Activated CD4-positive, alpha-beta T cell treated with anti-CD3 and anti-CD28 coated beads, Interleukin-2, amount 50 U/mL, for 1 hour (primary cell): ENCODE data around the gene ENTPD5.
"Not testable (repeated sequence)": the region's sequence is repeated elsewhere in the genome, so short reads cannot be mapped to it uniquely, and the experiment has no call there.

ENCODE experiments used
- DNase-seq: peaks from one replicate; pipeline ENCODE4 v3.0.0-alpha.2; 2020

ENTPD5 gene

DNA sequence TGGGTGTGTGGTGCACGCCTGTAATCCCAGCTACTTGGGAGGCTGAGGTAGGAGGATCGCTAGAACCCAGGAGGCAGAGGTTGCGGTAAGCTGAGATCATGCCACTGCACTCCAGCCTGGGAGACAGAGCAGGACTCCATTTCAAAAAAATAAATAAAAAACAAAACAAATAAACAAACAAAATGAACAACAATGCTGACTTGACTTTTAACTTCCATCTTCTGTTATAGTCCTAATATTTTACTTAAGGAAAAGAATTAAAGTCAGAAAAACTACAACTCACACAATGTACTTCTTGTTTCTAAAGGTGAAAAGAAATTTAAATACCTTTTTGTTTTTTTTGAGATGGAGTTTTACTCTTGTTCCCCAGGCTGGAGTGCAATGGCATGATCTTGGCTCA is 13.4 kb downstream of the ENTPD5 start:
- not testable (repeated sequence) for DNase-seq

DNA sequence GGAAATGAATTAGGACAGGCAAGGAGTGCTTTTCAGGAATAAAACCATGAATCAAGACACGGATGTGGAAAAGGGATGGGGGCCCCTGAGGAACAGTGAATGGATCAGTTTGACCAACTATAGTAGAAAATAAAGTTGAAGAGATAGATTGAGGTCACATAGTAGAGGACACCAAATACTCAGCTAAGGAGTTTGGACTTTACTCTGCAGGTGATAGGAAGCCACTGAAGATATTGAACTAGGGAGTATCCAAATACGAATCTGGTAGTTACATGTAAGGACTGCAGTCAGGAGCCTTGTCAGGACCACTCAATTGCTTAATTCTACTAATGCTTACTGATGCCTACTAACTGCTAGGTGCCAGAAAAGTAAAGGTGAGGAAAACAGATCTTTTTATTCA is 20.4 kb downstream of the ENTPD5 start:
- DNase-seq, result no peak

DNA sequence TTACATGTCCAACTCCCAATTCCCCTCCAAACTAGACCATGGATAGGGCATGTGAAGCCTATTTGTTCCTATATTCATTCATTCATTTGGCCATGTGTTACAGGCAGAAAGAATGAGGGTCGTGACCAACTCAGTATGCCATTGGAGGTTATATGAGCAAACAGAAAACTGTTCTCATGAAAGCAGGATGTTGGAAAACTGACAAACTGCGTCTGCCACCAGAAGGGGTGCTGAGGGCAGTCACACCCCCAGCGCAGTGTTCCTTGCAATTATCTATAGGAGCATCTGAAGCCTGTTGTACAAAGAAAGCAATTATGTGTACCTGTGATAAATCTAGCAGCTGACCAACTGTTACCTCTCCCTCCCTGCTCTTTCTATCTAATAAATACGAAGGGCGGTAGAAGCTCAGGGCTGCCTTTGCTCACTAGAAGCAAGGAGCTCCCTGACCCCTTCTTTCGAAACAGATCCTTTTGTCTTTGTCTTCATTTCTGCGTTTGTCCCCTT is 21.1 kb downstream of the ENTPD5 start:
- DNase-seq, result no peak

DNA sequence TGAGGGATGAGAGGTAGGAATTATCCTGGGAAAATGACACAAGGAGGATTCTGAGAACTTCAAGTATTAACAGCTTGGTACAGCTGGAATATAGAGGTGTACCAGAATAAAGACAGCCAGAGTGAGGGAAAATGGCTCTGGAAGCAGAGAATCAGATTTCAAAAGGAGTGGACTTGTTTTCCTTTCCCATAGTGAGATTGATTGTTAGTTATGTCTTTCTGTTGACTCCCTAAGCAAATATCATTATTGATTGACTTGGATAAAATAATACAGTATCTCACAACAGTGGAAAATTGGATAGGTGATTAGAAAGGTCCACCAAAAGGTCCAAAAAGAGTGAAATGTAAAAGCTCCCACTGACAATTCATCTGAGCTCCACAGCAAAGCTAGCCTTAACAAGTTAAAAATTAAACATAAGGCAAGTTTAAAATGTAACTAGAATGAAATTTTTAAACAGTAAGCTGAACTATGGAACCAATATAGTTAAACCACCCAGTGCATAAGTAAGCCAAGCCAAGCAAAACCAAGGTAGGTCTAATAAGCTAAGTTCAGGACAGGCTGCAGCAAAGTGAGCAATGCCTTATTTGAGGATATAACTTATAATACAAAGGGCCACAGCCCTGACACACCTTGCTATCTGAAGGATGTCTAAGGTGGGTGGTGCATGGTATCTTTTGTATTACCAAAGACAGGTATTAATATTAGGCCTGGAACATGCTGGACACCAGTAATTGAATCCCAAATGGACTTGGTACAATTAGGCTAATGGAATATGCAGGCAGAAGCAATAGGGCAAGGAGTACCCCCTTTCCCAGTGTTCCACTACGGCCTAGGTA is 21.8 kb downstream of the ENTPD5 start:
- no peak for DNase-seq

DNA sequence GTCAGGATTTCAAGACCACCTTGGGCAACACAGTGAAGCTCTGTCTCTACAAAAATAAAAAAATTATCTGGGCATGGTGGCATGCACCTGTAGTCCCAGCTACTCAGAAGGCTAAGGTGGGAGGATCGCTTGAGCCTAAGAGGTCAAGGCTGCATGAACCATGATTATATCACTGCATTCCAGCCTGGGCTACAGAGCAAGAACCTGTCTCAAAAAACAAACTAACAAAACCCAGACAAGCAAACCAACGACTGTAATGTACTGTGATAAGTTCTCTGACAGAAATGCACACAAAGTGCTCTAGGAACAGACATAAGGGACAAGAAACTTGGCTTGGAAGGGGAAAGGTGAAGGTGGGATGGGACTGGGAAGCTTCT is 22.4 kb downstream of the ENTPD5 start:
- no peak for DNase-seq

DNA sequence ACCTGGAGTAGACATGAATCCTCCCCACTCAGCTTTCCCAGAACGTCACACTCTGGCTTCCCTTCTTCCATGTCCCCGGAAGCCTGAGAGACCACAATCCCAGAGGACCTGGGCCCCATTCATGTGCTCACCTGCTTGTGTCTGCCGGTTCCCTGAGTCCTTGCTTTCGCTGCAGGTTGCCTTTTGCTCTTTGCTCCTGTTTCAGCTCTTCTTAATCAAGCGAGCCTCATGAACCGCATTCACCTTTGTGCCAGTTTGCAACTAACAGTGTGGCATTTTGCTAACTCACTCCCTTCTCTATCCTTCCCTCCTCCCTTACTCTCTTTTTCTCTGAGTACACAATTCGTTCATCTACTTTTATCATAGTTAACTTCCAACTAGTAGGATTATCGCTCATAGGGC is 23.1 kb downstream of the ENTPD5 start:
- no peak for DNase-seq

DNA sequence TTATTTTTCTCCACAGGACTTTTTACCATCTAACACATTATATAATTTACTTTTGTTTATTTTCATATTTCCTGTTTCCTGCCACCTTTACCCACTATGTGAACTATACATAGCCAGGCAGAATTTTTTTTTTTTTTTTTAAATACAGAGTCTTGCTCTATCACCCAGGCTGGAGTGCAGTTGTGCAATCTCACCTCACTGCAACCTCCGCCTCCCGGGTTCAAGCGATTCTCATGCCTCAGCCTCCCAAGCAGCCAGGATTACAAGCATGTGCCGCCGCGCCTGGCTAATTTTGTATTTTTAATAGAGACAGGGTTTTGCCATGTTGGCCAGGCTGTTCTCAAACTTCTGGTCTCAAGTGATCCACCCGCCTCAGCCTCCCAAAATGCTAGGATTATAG is 24.2 kb downstream of the ENTPD5 start:
- DNase-seq, result not testable (repeated sequence)

DNA sequence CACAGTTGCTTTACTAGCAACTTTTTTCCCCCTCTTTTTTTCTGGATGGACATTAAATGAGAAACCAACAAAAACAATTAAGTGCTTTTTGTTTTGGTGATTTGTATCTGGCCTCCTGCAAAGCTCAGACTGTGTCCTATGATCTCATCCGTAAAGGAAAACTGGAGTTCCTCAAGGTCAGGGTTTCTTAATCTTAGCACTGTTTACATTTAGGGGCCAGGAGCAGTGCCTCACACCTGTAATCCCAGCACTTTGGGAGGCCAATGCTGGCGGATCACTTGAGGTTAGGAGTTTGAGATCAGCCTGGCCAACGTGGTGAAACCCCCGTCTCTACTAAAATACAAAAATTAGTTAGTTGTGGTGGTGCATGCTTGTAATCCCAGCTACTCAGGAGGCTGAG is 28.0 kb downstream of the ENTPD5 start:
- no peak for DNase-seq

DNA sequence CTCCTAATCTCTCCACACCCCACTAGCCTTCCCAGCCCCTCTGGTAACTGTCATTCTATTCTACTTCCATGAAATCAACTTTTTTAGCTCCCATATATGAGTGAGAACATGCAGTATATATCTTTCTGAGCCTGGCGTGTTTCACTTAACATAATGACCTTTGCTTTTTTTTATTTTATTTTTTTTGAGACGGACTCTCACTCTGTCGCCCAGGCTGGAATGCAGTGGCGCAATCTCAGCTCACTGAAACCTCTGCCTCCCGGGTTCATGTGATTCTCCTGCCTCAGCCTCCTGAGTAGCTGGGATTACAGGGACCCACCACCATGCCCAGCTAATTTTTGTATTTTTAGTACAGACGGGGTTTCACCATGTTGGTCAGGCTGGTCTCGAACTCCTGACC is 30.4 kb downstream of the ENTPD5 start:
- not testable (repeated sequence) for DNase-seq

DNA sequence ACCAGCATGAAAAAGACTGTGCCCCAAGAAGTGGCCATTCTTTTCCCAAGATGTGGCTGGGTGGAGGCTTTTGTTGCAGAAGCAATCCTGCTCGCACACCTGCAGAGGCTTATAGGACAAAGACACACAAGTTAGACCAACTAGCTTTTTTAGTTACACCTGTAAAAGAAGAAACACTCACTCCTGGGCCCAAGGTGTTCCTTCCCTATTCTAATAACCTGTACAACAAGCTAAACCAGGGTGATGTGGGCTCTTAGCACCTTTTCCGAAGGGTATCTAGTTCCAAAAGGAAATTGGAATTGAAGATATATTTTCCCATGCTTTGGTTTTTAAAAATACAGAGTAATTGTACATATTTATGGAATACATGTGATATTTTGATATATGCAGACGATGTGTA is 31.0 kb downstream of the ENTPD5 start:
- DNase-seq, result no peak

DNA sequence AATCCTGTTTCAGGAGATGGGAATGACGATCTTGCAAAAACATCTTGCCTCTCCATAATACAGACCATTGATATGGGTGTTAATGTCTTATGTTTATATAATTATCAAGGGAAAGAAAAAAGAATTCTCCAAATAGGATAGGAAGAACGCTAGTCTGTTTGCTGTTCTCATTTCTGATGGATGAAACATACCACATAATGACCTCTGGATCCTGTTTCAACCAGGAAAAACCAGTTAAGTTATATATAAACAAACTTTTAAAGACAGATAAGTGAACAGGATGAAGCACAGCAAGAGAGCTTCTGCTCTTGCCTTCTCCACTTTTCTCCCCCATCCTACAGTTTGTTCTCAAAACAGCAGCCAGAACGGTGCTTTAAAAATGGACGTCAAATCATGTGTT is 41.2 kb downstream of the ENTPD5 start:
- no peak for DNase-seq

DNA sequence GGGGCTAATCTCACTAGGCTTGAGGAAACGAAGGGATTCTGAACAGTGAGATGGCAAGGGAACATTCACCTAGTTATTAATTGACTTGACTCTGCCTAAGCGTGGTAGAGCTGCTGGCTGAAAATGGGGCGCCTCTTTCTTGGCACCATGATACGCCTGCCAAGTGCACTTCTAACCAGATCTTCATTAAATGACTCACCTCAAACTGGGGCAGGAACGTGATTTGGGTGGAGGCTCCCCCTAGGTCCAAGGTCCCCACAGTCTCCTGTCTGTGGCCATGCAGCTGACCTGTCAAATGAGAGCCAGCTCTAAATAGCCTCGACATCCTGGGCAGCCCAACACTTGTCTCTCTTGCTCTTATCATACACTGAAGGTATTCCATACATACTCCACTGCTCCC is 43.0 kb downstream of the ENTPD5 start:
- DNase-seq, result no peak

DNA sequence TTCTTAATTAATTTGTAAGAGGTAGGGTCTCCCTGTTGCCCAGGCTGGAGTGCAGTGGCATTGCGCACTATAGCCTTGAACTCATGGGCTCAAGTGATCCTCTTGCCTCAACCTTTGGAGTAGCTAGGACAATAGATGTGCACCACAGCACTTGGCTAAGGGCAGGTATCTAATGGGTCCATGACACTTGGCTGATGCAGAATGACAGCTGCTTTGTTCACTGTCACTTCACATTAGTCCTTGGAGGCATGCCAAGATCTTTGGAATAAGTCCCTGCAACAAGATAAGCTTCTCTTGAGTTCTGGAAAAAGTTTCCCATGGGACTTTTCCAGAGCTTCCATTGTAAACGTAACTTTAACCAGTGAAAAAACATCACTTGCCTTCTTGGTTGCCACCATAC is 45.6 kb downstream of the ENTPD5 start:
- no peak for DNase-seq

DNA sequence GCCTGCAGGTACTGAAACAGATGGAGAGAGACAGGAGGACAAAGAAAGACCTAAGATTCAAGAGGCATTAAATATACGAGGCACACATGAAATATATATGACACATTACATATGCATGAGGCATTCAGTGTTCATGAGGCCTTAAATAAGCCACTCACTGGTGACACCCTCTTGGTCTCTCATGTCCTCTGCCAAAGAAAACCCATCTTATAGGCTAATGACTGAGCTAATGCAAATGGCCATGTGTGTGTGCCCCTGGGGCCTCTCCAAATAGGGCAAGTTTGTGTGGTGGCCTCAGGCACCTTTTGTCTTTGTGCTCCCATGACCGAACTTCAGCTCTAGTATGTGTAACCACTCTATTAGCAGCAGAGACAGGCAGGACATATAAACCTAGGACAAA is 50.2 kb downstream of the ENTPD5 start:
- DNase-seq, result no peak

DNA sequence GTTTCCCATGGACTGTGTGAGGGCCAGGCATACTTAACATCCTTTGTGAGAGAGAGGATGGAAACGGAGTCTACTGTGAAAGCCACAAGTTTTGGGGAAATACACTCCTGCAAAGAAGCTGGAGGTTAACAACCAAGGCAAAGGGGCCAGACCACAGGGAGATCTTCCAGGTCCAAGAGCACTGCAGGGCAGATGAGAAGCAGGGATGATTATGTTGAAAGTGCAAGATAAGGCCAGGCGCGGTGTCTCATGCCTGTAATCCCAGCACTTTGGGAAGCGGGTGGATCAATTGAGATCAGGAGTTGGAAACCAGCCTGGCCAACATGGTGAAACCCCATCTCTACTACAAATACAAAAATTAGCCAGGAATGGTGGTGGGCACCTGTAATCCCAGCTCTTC is 53.9 kb downstream of the ENTPD5 start:
- DNase-seq, result no peak

DNA sequence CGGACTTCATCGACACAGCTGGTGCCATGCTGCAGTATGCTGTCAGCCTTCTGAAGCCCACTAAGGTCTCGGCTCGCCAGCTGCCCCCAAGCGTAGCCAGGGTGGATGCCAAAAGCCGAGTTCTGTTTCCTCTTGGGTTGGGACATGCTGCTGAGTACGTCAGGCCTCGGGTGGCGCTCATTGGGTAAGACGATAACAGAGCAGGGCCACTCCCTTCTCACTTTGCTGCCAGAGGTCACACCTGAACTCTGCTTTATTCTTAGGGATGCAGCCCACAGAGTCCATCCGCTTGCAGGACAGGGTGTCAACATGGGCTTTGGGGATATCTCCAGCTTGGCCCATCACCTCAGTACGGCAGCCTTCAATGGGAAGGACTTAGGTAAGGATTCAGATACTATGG is 57.9 kb downstream of the ENTPD5 start:
- DNase-seq, result no peak

DNA sequence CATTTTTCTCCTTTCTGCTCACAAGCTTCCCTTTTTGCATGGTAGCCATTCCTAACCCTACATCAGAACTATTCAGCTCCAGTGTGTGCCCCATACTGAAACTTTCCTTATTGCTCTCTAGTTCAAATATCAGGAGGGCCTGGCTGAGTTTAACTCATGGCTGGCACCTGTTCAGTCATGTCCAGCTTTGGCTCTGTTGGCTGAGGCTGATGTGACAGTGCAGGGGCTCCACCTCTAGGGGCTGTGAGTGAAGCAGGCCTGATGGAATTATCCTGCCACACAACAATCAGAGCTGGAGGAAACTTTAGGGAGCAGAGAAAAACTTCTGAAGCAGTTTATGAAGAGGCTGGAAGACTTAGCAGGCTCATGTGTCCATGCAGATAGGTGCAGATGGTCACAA is 60.5 kb downstream of the ENTPD5 start:
- no peak for DNase-seq

DNA sequence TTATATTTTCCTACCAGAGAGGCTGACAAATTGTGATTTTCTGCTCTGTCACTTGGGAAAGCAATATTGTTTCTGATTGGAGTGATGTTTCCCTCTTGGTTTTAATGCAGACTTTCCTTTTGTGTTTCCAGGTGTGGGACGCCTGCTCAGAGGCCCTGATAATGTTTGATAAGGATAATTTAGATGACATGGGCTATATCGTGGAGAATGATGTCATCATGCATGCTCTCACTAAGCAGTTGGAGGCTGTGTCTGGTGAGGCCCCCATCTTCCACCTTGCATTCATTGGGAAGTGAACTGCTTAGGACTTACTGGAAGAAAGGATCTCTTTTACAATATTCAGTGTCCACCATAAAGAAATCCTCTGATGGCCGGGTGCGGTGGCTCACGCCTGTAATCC is 63.4 kb downstream of the ENTPD5 start:
- DNase-seq, result no peak

DNA sequence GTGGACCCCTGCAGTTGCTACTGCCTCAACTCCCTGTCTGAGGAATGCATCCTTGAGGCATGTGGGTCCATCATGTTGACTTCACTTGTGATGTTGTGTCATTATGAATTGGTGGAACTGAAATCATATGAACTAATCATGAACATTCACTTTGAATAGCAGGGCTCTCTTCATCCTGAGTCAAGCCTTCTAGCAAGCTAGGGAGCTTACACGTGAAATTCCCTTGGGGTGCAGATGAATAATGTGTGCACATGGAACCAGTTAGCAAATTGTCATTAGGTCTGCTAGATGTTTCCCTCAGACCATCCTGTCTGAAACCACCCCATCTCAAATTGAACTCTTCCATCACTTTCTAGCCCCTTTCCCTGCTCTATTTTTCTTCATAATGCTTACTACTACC is 65.4 kb downstream of the ENTPD5 start:
- no peak for DNase-seq

DNA sequence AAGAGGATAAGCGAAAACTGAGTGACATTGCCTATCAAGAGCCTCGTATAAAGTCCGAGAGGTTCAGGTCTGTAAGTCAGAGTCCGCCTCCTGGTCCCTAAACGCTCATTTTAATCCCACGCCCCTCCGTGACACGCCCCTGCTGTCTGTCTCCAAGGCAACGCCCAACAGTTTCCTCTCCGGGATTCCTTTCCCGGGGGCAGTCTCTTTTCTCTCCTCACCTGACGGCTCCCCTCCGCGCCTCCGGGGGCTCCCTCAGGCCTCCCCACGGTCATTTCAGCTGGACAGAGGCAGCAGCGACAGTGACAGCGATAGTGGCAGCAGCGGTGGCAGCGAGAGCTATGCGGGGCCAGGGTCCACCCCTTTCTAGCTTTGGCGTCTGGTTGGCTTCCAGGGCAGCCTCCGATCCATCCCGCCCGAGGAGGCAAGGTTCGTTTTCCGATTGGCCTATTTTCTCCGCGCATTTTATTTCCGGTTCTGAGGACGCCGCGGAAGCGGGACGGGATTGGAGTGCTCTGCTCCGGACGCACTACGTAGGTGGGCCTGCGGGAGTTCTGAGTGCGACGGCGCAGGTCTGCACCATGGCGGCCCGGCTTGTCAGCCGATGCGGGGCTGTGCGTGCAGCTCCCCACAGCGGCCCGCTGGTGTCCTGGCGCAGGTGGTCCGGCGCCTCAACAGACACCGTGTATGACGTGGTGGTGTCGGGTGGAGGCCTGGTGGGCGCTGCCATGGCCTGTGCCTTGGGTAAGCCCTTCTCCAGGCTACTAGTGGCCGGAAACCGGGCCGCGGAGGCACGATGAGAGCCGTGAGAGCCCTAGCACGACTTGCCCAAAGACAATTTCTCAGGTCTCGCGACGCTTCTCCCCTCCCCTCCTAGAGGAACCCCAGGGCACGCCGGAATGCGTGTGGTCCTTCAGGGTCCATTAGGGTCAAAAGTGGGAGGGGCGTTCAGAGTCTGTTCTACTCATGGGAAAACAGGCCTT is 69.0 kb downstream of the ENTPD5 start, which contains the start of the genes COQ6 and FAM161B:
Gene COQ6, plus strand, starts transcription at position 551 of the 983 bp plus-strand sequence. Its CDS starts 31 bp downstream, at position 582.
Gene FAM161B, minus strand, starts transcription at position 343 of the 983 bp plus-strand sequence. Its CDS starts 68 bp downstream, at position 275.
- peak; percentile 90 for DNase-seq

DNA sequence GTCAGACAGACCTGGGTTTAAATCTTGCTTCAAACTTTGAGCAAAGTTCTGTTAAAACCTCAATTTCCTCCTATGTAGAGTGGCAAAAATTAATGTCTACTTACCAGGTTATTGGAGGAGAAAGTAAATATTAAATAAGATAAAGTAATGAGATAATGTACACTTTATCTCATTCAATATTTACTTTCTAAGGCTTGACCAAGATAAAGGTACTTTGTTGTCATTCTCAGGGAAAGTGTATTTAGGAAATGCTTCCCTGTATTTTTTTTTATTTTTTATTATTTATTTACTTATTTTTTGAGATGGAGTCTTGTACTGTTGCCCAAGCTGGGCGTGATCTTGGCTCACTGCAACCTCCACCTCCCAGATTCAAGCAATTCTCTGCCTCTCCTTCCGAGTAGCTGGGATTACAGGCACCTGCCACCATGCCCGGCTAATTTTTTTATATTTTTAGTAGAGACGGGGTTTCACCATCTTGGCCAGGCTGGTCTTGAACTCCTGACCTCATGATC is 73.9 kb downstream of the ENTPD5 start:
- DNase-seq, result no peak

DNA sequence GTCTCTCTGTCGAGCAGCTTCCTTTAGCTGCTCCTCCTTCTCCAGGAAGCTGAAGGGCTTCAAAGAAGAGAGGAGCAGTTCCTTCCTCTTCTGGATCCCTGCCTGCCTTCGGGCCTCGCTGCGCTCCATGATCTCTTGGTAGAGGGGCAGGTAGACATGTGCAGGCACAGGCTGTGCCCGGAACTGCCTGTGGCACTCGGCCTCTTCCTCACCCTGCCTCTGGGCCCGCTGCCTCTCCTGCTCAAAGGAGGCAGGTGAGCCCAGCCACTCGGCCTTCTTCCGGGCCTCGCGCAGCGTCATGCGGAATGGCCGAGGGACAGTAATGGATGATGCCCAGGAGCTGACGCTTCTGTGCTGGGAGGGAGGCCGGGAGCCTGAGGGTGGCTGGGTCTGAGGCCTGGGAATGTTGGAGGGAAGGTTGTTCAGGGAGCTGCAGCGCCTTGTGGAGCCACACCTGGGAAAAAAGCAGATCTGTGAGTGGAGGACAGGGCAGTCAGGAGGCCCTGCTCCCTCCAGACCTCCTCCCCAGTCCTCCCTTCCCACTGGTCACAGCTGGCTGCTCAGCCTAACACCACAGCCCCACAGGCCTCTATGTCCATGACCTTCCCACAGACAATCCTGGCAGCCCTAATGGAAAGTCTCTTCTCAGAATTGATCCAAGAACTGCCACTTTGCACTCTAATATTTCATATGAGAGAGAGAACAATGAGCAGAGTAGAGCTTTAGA is 74.5 kb downstream of the ENTPD5 start:
- no peak for DNase-seq

DNA sequence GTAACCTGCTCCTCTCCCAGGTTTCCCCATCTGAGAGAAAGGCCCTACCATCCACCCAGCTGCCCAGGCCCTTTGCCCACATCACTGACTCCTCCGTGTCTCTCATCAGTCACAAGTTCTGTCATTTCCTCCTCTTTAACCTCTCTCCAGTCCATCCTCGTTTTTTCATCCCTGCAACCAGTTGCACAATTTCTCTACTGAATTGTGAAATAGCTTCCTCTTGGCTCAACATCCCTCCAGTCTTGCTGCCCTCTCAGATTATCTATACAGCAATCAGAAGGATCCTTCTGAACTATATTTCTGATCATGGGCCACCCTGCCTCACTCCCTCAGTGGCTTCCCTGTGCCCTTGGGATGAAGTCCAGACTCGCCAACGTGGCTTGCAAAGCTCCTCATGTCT is 76.0 kb downstream of the ENTPD5 start:
- DNase-seq, result no peak
